Pulmonary artery endothelial cell (primary cell): ENCODE results near the gene MFN2. TPM values are rescaled to one million over a fixed set of nuclear protein-coding genes. Genes with fewer than 3 reads are reported as not detected.
"Not testable (repeated sequence)": the region's sequence is repeated elsewhere in the genome, so short reads cannot be mapped to it uniquely, and the experiment has no call there.

Source experiments
- DNase-seq: peaks from one replicate; pipeline ENCODE4 v3.0.0-alpha.2; 2011; ENCODE audit warnings: low read depth, low spot score
- total RNA-seq: library from RNA; depleted of rRNA; stranded (reverse); fragments of >200 nt; gene quantifications from 2 replicates; pipeline ENCODE4 v1.2.3, GENCODE V29; 2014

MFN2 gene
- total RNA-seq, 1 donor from 2014 or later, result 60.5 TPM

- no peak for DNase-seq
Measured at GRCh38 chr1:12019858-12020509, 39.7 kb downstream of the MFN2 start.

GRCh38 chr1:12021616-12022015, 41.4 kb downstream of the MFN2 start:
- no peak for DNase-seq

GRCh38 chr1:12022036-12022435, 41.8 kb downstream of the MFN2 start:
- DNase-seq, result no peak

GRCh38 chr1:12026586-12026985, 46.3 kb downstream of the MFN2 start:
- DNase-seq, result no peak

GRCh38 chr1:12028248-12028647, 48.0 kb downstream of the MFN2 start:
- DNase-seq, result no peak

- DNase-seq, result no peak
Measured at GRCh38 chr1:12028957-12029511, 48.8 kb downstream of the MFN2 start.

- no peak for DNase-seq
Measured at GRCh38 chr1:12029720-12030339, 49.6 kb downstream of the MFN2 start.

- no peak for DNase-seq
Measured at GRCh38 chr1:12031039-12031980, 51.1 kb downstream of the MFN2 start.

- no peak for DNase-seq
Measured at GRCh38 chr1:12032161-12032621, 51.9 kb downstream of the MFN2 start.

GRCh38 chr1:12033441-12033840, 53.2 kb downstream of the MFN2 start:
- not testable (repeated sequence) for DNase-seq

- DNase-seq, result no peak
Measured at GRCh38 chr1:12034381-12034801, 54.1 kb downstream of the MFN2 start.

GRCh38 chr1:12035312-12035711, 55.1 kb downstream of the MFN2 start:
- DNase-seq, result no peak

GRCh38 chr1:12037486-12038355, 57.5 kb downstream of the MFN2 start:
- no peak for DNase-seq

GRCh38 chr1:12038356-12039163, 58.3 kb downstream of the MFN2 start:
- no peak for DNase-seq

GRCh38 chr1:12039164-12039525, 58.9 kb downstream of the MFN2 start:
- no peak for DNase-seq

GRCh38 chr1:12039824-12040456, 59.7 kb downstream of the MFN2 start:
- not testable (repeated sequence) for DNase-seq

GRCh38 chr1:12040457-12041051, 60.3 kb downstream of the MFN2 start:
- no peak for DNase-seq

GRCh38 chr1:12044187-12044877, 64.1 kb downstream of the MFN2 start:
- DNase-seq, result not testable (repeated sequence)

- no peak for DNase-seq
Measured at GRCh38 chr1:12046749-12047119, 66.5 kb downstream of the MFN2 start.
